ENCODE data around the gene DEFB132. TPM values are rescaled to one million over a fixed set of nuclear protein-coding genes. Genes with fewer than 3 reads are reported as not detected.
A peak's percentile ranks its signal among the peaks of the same experiment; 100 is the strongest.
"Not testable (repeated sequence)": the region's sequence is repeated elsewhere in the genome, so short reads cannot be mapped to it uniquely, and the experiment has no call there.

DEFB132 gene
- total RNA-seq, result not detected
- total RNA-seq, result 0 reads per million in 2 donors

- Mint-ChIP-seq H3K4me3 (peak within 1 kb of the TSS; percentile 25), H3K27ac (peak within 1 kb of the TSS; percentile 86), H3K4me1 (peaks cover 18% of the 10 kb centered on the region), H3K36me3 (ENCODE audit: low read depth) (no peaks in the 10 kb centered on the region), H3K27me3 (peaks cover 20% of the 10 kb centered on the region)
- DNase-seq (no peak), ATAC-seq (no peak)
- H3K9me3 ChIP-seq (ENCODE audit: control insufficient read depth, low read length, poor library complexity, severe bottlenecking), result no peaks in the 10 kb centered on the region
Observed at GRCh38 chr20:257419-257818, at the start of gene DEFB132. Gene DEFB132, plus strand, starts transcription at chr20:257724. Its CDS starts 55 bp downstream, at chr20:257779.

- no peaks in the 10 kb centered on the region for H3K9me3 ChIP-seq (ENCODE audit: control insufficient read depth, low read length, poor library complexity, severe bottlenecking)
- no peak overlapping the region for H3K4me3 Mint-ChIP-seq
- H3K27ac Mint-ChIP-seq, result no peak overlapping the region
- H3K4me1 Mint-ChIP-seq, result no peaks in the 10 kb centered on the region
- DNase-seq, result no peak
- H3K27me3 Mint-ChIP-seq, result peaks cover 16% of the 10 kb centered on the region
- no peaks in the 10 kb centered on the region for H3K36me3 Mint-ChIP-seq (ENCODE audit: low read depth)
- ATAC-seq, result peak; percentile 82
Observed at GRCh38 chr20:208942-209566, 48.5 kb upstream of the DEFB132 start.

GRCh38 chr20:210809-211502, 46.6 kb upstream of the DEFB132 start:
- DNase-seq, result no peak
- no peaks in the 10 kb centered on the region for H3K4me1 Mint-ChIP-seq
- peaks cover 16% of the 10 kb centered on the region for H3K27me3 Mint-ChIP-seq
- H3K4me3 Mint-ChIP-seq, result no peak overlapping the region
- H3K9me3 ChIP-seq (ENCODE audit: control insufficient read depth, low read length, poor library complexity, severe bottlenecking), result no peaks in the 10 kb centered on the region
- H3K36me3 Mint-ChIP-seq (ENCODE audit: low read depth), result no peaks in the 10 kb centered on the region
- ATAC-seq, result no peak
- H3K27ac Mint-ChIP-seq, result no peak overlapping the region

- Mint-ChIP-seq H3K4me1 (peaks cover 2% of the 10 kb centered on the region), H3K27ac (no peak overlapping the region), H3K4me3 (no peak overlapping the region), H3K27me3 (peaks cover 39% of the 10 kb centered on the region), H3K36me3 (ENCODE audit: low read depth) (peaks cover 2% of the 10 kb centered on the region)
- no peak for DNase-seq
- no peaks in the 10 kb centered on the region for H3K9me3 ChIP-seq (ENCODE audit: control insufficient read depth, low read length, poor library complexity, severe bottlenecking)
- no peak for ATAC-seq
Observed at GRCh38 chr20:214383-214782, 43.1 kb upstream of the DEFB132 start.

- Mint-ChIP-seq H3K27me3 (peaks cover 53% of the 10 kb centered on the region), H3K27ac (no peak overlapping the region)
Observed at GRCh38 chr20:215796-216195, 41.7 kb upstream of the DEFB132 start.

GRCh38 chr20:217266-217665, 40.3 kb upstream of the DEFB132 start:
- peaks cover 64% of the 10 kb centered on the region for H3K27me3 Mint-ChIP-seq
- ATAC-seq (no peak), DNase-seq (no peak)
- H3K4me1 Mint-ChIP-seq, result peaks cover 2% of the 10 kb centered on the region
- H3K36me3 Mint-ChIP-seq (ENCODE audit: low read depth), result peaks cover 2% of the 10 kb centered on the region
- H3K27ac Mint-ChIP-seq, result no peak overlapping the region
- H3K9me3 ChIP-seq (ENCODE audit: control insufficient read depth, low read length, poor library complexity, severe bottlenecking), result no peaks in the 10 kb centered on the region
- no peak overlapping the region for H3K4me3 Mint-ChIP-seq

More at GRCh38 chr20:215796-216195, 41.7 kb upstream of the DEFB132 start:
- Mint-ChIP-seq H3K4me3 (no peak overlapping the region), H3K4me1 (peaks cover 2% of the 10 kb centered on the region), H3K36me3 (ENCODE audit: low read depth) (peaks cover 2% of the 10 kb centered on the region)
- DNase-seq (no peak), ATAC-seq (no peak)
- no peaks in the 10 kb centered on the region for H3K9me3 ChIP-seq (ENCODE audit: control insufficient read depth, low read length, poor library complexity, severe bottlenecking)

DNA sequence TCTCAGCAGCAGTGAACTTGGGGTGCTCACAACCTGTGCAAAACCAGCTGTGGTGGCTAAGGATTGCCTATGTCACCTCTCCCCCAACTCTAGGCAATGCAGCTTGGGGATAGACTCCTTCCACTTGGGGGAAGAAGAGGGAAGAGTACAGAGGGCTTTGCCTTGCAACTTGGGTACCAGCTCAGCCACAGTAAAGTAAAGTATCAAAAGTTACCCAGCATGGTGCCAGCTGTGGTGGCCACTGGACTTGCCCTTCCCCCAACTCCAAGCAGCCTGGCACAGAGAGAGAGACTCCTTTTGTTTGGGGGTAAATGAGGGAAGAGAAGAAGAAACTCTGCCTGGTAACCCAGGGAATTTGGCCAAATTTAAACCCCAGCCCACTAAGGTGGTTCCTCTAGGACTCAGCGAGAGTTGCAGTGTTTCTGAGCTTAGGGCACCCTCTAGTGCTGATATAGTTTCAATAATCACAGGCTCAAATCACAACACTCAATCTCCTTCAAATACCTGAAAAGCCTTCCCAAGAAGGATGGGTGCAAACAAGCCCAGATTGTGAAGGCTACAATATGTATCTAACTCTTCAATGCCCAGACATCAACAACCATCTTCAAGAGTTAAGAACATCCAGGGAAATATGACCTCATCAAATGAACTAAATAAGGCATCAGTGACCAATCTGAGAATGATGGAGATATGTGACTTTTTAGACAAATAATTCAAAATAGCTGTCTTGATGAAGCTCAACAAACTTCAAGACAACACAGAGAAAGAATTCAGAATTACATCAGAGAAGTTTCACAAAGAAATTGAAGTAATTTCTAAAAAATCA, 38.0 kb upstream of the DEFB132 start:
- Mint-ChIP-seq H3K4me1 (peaks cover 2% of the 10 kb centered on the region), H3K27ac (no peak overlapping the region), H3K4me3 (no peak overlapping the region), H3K36me3 (ENCODE audit: low read depth) (peaks cover 2% of the 10 kb centered on the region), H3K27me3 (peaks cover 62% of the 10 kb centered on the region)
- DNase-seq, result no peak
- ATAC-seq, result no peak
- H3K9me3 ChIP-seq (ENCODE audit: control insufficient read depth, low read length, poor library complexity, severe bottlenecking), result no peaks in the 10 kb centered on the region

DNA sequence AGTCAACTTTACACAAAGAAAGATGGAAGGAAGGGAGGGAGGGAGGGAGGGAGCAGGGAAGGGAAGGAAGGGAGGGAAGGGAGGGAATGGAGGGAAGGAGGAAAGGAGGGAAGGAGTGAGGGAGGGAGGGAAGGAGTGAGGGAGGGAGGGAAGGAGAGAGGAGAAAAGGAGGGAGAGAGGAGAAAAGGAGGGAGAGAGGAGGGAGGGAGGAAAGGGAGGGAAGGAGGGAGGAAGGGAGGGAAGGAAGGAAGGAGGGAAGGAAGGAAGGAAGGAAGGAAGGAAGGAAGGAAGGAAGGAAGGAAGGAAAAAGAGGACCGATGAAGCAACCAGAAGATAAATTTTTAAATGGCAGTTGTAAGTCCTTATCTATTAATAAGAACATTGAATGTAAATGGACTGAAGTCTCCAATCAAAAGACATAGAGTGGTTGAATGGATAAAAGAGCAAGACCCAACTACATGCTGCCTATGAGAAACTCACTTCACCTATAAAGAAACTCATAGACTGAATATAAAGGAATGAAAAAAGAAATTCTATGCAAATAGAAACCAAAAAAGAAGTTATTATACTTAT, 36.2 kb upstream of the DEFB132 start:
- Mint-ChIP-seq H3K27ac (no peak overlapping the region), H3K4me3 (no peak overlapping the region), H3K4me1 (peaks cover 2% of the 10 kb centered on the region), H3K36me3 (ENCODE audit: low read depth) (peaks cover 2% of the 10 kb centered on the region), H3K27me3 (peaks cover 62% of the 10 kb centered on the region)
- no peak for DNase-seq
- ATAC-seq, result no peak
- H3K9me3 ChIP-seq (ENCODE audit: control insufficient read depth, low read length, poor library complexity, severe bottlenecking), result no peaks in the 10 kb centered on the region

DNA sequence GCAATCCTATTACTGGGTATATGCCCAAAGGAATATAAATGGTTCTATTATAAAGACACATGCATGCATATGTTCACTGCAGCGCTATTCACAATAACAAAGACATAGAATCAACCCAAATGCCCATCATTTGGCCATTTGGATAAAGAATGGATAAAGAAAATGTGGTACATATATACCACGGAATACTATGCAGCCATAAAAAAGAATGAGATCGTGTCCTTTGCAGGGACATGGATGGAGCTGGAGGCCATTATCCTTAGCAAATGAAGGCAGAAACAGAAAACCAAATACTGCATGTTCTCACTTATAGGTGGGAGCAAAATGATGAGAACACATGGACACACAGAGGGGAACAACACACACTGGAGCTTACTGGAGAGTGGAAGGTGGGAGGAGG, 31.6 kb upstream of the DEFB132 start:
- H3K27me3 Mint-ChIP-seq, result peaks cover 41% of the 10 kb centered on the region
- H3K36me3 Mint-ChIP-seq (ENCODE audit: low read depth); H3K4me1 Mint-ChIP-seq; ATAC-seq; H3K27ac Mint-ChIP-seq; H3K4me3 Mint-ChIP-seq; DNase-seq; H3K9me3 ChIP-seq (ENCODE audit: control insufficient read depth, low read length, poor library complexity, severe bottlenecking): not testable (repeated sequence)

DNA sequence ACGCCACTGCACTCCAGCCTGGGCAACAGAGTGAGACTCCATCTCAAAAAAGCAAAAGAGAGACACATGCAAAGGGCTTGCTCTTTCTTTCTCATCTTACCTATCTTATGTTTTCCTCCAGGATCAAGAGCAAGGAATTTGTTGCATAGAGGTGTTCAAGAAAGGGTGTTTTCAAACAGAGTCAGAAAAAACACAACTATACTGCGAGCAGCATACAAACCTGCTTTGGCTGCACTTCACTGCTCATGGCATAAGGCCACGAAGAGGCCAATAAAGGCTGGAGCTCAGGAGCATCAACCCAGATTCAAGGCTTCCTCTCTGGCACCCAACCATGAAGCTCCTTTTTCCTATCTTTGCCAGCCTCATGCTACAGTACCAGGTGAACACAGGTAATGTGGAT, 30.6 kb upstream of the DEFB132 start, which contains the start of gene DEFB129:
Gene DEFB129, plus strand, starts transcription at position 301 of the 400 bp plus-strand sequence. Its CDS starts 31 bp downstream, at position 332.
- DNase-seq (no peak), ATAC-seq (no peak)
- Mint-ChIP-seq H3K36me3 (ENCODE audit: low read depth) (no peaks in the 10 kb centered on the region), H3K4me3 (no peak within 1 kb of the TSS), H3K4me1 (peaks cover 7% of the 10 kb centered on the region), H3K27ac (peak within 1 kb of the TSS; percentile 53), H3K27me3 (peaks cover 37% of the 10 kb centered on the region)
- no peaks in the 10 kb centered on the region for H3K9me3 ChIP-seq (ENCODE audit: control insufficient read depth, low read length, poor library complexity, severe bottlenecking)

DNA sequence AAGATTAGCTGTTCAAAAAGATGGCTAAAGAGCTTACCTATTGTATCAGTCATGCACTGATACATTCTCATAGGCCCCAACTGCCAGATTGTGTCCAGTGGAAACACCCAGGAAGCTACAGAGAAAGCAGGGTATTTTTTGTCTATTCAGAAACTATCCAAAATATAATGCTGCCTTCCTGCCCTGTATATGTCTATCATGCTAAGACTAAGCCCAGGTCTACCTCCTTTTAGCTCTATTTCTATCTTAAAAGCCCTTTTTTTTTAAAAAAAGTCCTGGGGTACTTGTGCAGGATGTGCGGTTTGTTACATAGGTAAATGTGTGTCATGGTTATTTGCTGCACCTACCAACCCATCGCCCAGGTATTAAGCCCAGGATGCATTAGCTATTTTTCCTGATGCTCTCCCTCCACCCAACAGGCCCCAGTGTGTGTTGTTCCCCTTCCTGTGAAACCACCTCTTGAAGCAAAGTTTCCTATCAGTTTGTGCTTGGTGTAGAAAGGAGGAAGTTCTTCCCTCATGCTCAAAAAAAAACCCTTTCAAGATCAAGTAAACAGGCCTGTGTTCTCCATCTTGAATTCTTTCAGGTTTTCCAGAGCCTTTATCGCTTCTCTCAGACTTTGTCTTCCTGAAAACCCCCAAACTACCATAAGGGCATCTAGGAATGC, 30.0 kb upstream of the DEFB132 start:
- no peaks in the 10 kb centered on the region for H3K36me3 Mint-ChIP-seq (ENCODE audit: low read depth)
- no peaks in the 10 kb centered on the region for H3K9me3 ChIP-seq (ENCODE audit: control insufficient read depth, low read length, poor library complexity, severe bottlenecking)
- no peak for DNase-seq
- peak overlapping the region; percentile 53 for H3K27ac Mint-ChIP-seq
- H3K27me3 Mint-ChIP-seq, result peaks cover 31% of the 10 kb centered on the region
- peaks cover 7% of the 10 kb centered on the region for H3K4me1 Mint-ChIP-seq
- peak; percentile 41 for ATAC-seq
- no peak overlapping the region for H3K4me3 Mint-ChIP-seq

DNA sequence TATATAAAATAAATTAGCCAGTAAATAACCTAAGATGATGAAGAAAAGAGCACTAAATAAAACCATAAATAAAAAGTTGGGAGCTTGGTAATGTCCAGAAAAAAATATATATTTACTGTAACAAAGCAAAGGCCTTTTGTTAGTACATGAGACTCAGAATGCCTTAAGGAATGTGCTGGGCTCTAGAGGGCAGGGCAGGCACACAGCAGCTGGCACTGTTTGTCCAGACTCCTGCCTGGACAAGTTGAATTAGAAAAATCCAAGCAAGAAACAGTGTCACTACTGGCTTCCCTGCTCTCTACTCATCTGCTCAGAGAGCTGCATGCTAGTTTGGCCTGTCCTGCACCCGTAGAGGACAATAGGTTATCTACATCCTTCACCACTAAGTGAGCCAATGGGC, 21.6 kb upstream of the DEFB132 start:
- no peak for ATAC-seq
- H3K36me3 Mint-ChIP-seq (ENCODE audit: low read depth), result peaks cover 2% of the 10 kb centered on the region
- DNase-seq, result no peak
- H3K27ac Mint-ChIP-seq, result no peak overlapping the region
- H3K9me3 ChIP-seq (ENCODE audit: control insufficient read depth, low read length, poor library complexity, severe bottlenecking), result no peaks in the 10 kb centered on the region
- peaks cover 14% of the 10 kb centered on the region for H3K4me1 Mint-ChIP-seq
- peaks cover 17% of the 10 kb centered on the region for H3K27me3 Mint-ChIP-seq
- H3K4me3 Mint-ChIP-seq, result no peak overlapping the region

Measured in T-helper 17 cell (primary cell).